Liver (tissue), 9 donors: ENCODE results near the gene SFXN3. TPM values are rescaled to one million over a fixed set of nuclear protein-coding genes. Genes with fewer than 3 reads are reported as not detected.

Source experiments
- DNase-seq: peaks from one replicate; pipeline ENCODE4 v3.0.0-alpha.2; 2017; ENCODE audit warnings: low spot score
- H3K27ac ChIP-seq, 2 donors: one replicate each; pipeline ENCODE4 v1.7.0; 2013; ENCODE audit warnings: inconsistent platforms in 2 of 2, low read length in 2 of 2, control low read depth in 1 of 2, low read depth in 1 of 2, mild to moderate bottlenecking in 1 of 2
- H3K27me3 ChIP-seq, 4 donors: one replicate each; pipeline versions ENCODE4 v1.6.1 to v1.7.0; 2013; ENCODE audit warnings: low read length in 3 of 4, inconsistent platforms in 1 of 4, mild to moderate bottlenecking in 1 of 4, moderate library complexity in 1 of 4; ENCODE audit not compliant: control insufficient read depth in 4 of 4, insufficient read depth in 4 of 4
- H3K36me3 ChIP-seq, 4 donors: one replicate each; pipeline versions ENCODE4 v1.6.1 to v1.7.0; 2013; ENCODE audit warnings: low read length in 3 of 4, mild to moderate bottlenecking in 3 of 4, low read depth in 1 of 4, moderate library complexity in 1 of 4; ENCODE audit not compliant: control insufficient read depth in 4 of 4, insufficient read depth in 3 of 4
- H3K4me1 ChIP-seq, 4 donors: one replicate each; pipeline versions ENCODE4 v1.6.1 to v1.7.0; 2013; ENCODE audit warnings: low read length in 3 of 4, mild to moderate bottlenecking in 3 of 4, moderate library complexity in 1 of 4; ENCODE audit not compliant: control insufficient read depth in 4 of 4, insufficient read depth in 4 of 4
- H3K4me3 ChIP-seq, 3 donors: one replicate each; pipeline versions ENCODE4 v1.6.1 to v1.7.0; 2013; ENCODE audit warnings: low read length in 3 of 3, control low read depth in 1 of 3, low read depth in 1 of 3, mild to moderate bottlenecking in 1 of 3
- H3K9ac ChIP-seq, 2 donors: one replicate each; pipeline ENCODE4 v1.7.0; 2013; ENCODE audit warnings: low read length in 2 of 2, mild to moderate bottlenecking in 2 of 2, moderate library complexity in 2 of 2, control low read depth in 1 of 2, low read depth in 1 of 2
- H3K9me3 ChIP-seq, 4 donors: one replicate each; pipeline versions ENCODE4 v1.6.1 to v1.7.0; 2013; ENCODE audit warnings: low read length in 3 of 4; ENCODE audit not compliant: control insufficient read depth in 4 of 4
- ATF3 ChIP-seq: IDR thresholded peaks from 2 replicates; pipeline ENCODE4 v1.6.1; 2016; ENCODE audit warnings: antibody characterized with exemption
- CTCF ChIP-seq: fragments of 150-350 bp; IDR thresholded peaks from 2 replicates; pipeline ENCODE4 v1.5.1; 2017; ENCODE audit warnings: improper control_type of control experiment, low read depth, low read length; ENCODE audit not compliant: missing input control
- EGR1 ChIP-seq, 2 donors: IDR thresholded peaks; 2 replicates each; pipeline ENCODE4 v1.6.1; 2016 to 2018; ENCODE audit warnings: antibody characterized with exemption in 2 of 2, low read depth in 2 of 2
- FOXA1 ChIP-seq: IDR thresholded peaks from 2 replicates; pipeline ENCODE4 v1.6.1; 2016; ENCODE audit warnings: antibody characterized with exemption
- GABPA ChIP-seq, 2 donors: IDR thresholded peaks in 1 of 2; conservative IDR thresholded peaks in 1 of 2; 2 replicates each; pipeline ENCODE4 v1.6.1; 2016; ENCODE audit warnings: antibody characterized with exemption in 2 of 2, mild to moderate bottlenecking in 1 of 2, moderate library complexity in 1 of 2
- HNF4G ChIP-seq: IDR thresholded peaks from 2 replicates; pipeline ENCODE4 v1.6.1; 2016; ENCODE audit warnings: antibody characterized with exemption
- RAD21 ChIP-seq, 2 donors: IDR thresholded peaks; 2 replicates each; pipeline ENCODE4 v1.6.1; 2016; ENCODE audit warnings: antibody characterized with exemption in 2 of 2, mild to moderate bottlenecking in 2 of 2
- ZBTB33 ChIP-seq: IDR thresholded peaks from 2 replicates; pipeline ENCODE4 v1.6.1; 2016; ENCODE audit warnings: antibody characterized with exemption
- WGBS: extraction: QIAGEN DNeasy Blood & Tissue Kit; methylation state at CpG from one replicate; pipeline ENCODE4 v1.1.7; 2013; 5-methylcytosine and 5-hydroxymethylcytosine counted together
- polyA plus RNA-seq, 2 donors: library from polyadenylated mRNA; stranded (reverse) in 1 of 2; unstranded in 1 of 2; fragments of 200-250 nt in 1 of 2; fragments of >200 nt in 1 of 2; fragmentation: Nextera tagmentation in 1 of 2; extraction: Ambion mirVana in 1 of 2; gene quantifications; one replicate each; pipeline versions ENCODE4 v1.2.1 to v1.2.3, GENCODE V29; 2013 to 2015
- total RNA-seq, 2 donors: library from RNA; depleted of rRNA; stranded (reverse); fragments of >200 nt; gene quantifications; one replicate each; pipeline ENCODE4 v1.2.3, GENCODE V29; 2014
- donor health status: healthy.
- donor health status: healthy.
- donor health status: healthy.
- donor health status: healthy.
- donor health status: healthy.

Gene SFXN3
- total and polyA plus RNA-seq, 4 donors = 1.7 to 11.1 (median 6.3) TPM

- Histone ChIP-seq H3K4me1 (peaks cover 8 to 22% (median 15%) of the 10 kb centered on the region in 4 donors), H3K36me3 (no peaks in the 10 kb centered on the region), H3K9me3 (no peaks in the 10 kb centered on the region), H3K27me3 (peaks cover 0 to 10% (median 3%) of the 10 kb centered on the region in 4 donors), H3K9ac (no peak overlapping the region), H3K27ac (no peak overlapping the region), H3K4me3 (no peak overlapping the region)
- TF ChIP-seq EGR1 (IDR thresholded peaks at IDR 0.05; ENCODE audit: low read depth in 2 of 2) (no peak), HNF4G (no peak), RAD21 (IDR thresholded peaks at IDR 0.05) (no peak)
- no peak for DNase-seq
- 92% methylated on average over 5 of the region's 5 CpGs for WGBS
These were observed 38.4 kb downstream of the SFXN3 start for GRCh38 chr10:101069441-101069840.

- WGBS = 79% methylated on average over 3 of the region's 3 CpGs
These were observed 39.1 kb downstream of the SFXN3 start for GRCh38 chr10:101070098-101070497.

GRCh38 chr10:101071267-101071884, 40.3 kb downstream of the SFXN3 start:
- H3K4me3 ChIP-seq = no peak overlapping the region
- H3K27me3 ChIP-seq = peaks cover 0 to 14% (median 2%) of the 10 kb centered on the region in 4 donors
- H3K27ac ChIP-seq = no peak overlapping the region
- WGBS = 73% methylated on average over 6 of the region's 6 CpGs
- H3K4me1 ChIP-seq = peaks cover 6 to 13% (median 10%) of the 10 kb centered on the region in 4 donors
- TF ChIP-seq GABPA (IDR thresholded peaks at IDR 0.05 in 1 of 2, conservative IDR thresholded peaks at IDR 0.05 in 1 of 2) = no peak
- no peak for TF ChIP-seq EGR1 (IDR thresholded peaks at IDR 0.05; ENCODE audit: low read depth in 2 of 2)
- no peak for TF ChIP-seq CTCF
- no peak for TF ChIP-seq ZBTB33
- H3K9ac ChIP-seq = no peak overlapping the region
- DNase-seq = no peak
- no peaks in the 10 kb centered on the region for H3K36me3 ChIP-seq
- H3K9me3 ChIP-seq = no peaks in the 10 kb centered on the region

More at GRCh38 chr10:101070098-101070497, 39.1 kb downstream of the SFXN3 start:
- Histone ChIP-seq H3K4me3 (no peak overlapping the region), H3K9me3 (no peaks in the 10 kb centered on the region), H3K27ac (no peak overlapping the region), H3K9ac (no peak overlapping the region), H3K27me3 (peaks cover 0 to 8% (median 2%) of the 10 kb centered on the region in 4 donors), H3K36me3 (no peaks in the 10 kb centered on the region), H3K4me1 (peaks cover 8 to 22% (median 15%) of the 10 kb centered on the region in 4 donors)
- TF ChIP-seq ATF3 (no peak), FOXA1 (no peak), GABPA (IDR thresholded peaks at IDR 0.05 in 1 of 2, conservative IDR thresholded peaks at IDR 0.05 in 1 of 2) (no peak)
- no peak for DNase-seq
